Choroid plexus epithelial cell (primary cell): ENCODE data around the gene ASIC2.

Source experiments
- DNase-seq: peaks from one replicate; pipeline ENCODE4 v3.0.0-alpha.2; 2010; ENCODE audit warnings: low read depth
- H3K4me3 ChIP-seq: 2 replicates; pipeline ENCODE4 v1.5.1; 2011; ENCODE audit warnings: low read depth, mild to moderate bottlenecking, control low read depth, low read length, moderate library complexity
- CTCF ChIP-seq: conservative IDR thresholded peaks from 2 replicates; pipeline ENCODE4 v1.5.1; 2011; ENCODE audit warnings: low read depth, mild to moderate bottlenecking, control low read depth, inconsistent platforms, low read length, moderate library complexity

Gene ASIC2

DNA sequence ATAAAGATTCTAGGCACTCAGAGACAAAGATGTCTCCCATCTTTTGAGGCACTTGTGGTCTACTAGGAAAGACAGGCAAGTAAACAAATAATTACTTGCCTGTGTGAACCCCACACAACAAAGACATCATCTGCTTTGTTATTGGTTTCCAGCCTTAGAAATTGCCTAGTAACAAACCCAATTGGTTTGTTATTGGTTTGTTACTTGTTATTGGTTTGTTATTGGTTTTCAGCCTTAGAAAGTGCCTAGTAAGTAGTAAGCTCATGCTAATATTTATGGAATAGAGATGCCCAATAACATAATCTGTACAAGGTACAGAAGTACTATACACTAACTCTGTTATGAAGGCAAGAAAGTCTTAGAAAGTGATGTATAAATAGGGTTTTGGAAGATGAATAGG lies 67.1 kb downstream of the ASIC2 start:
- TF ChIP-seq CTCF = no peak
- H3K4me3 ChIP-seq = no peak overlapping the region
- no peak for DNase-seq

DNA sequence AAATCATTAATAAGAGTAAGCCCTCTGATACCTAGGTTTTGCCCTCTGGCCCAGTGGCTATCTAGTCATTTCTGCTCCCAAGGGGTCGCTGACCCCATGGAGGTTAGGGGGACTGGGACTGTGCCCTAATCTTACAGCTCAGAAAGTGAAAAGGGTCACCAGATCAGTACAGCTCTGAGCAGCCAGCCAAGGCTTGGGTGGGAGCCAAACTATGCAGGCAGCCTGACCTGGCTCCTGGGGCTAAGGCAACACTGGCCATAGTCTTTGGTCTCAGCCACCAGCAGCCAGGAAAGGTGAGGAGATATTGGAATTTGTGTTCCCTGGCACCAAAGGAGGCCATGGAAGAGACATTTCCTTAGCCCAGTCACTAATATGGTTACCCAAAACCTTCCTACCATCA lies 67.6 kb downstream of the ASIC2 start:
- TF ChIP-seq CTCF = no peak
- H3K4me3 ChIP-seq = no peak overlapping the region
- DNase-seq = no peak

- H3K4me3 ChIP-seq = no peak overlapping the region
- DNase-seq = no peak
- TF ChIP-seq CTCF = no peak
Measured at GRCh38 chr17:33220036-33220435, 73.1 kb downstream of the ASIC2 start.

DNA sequence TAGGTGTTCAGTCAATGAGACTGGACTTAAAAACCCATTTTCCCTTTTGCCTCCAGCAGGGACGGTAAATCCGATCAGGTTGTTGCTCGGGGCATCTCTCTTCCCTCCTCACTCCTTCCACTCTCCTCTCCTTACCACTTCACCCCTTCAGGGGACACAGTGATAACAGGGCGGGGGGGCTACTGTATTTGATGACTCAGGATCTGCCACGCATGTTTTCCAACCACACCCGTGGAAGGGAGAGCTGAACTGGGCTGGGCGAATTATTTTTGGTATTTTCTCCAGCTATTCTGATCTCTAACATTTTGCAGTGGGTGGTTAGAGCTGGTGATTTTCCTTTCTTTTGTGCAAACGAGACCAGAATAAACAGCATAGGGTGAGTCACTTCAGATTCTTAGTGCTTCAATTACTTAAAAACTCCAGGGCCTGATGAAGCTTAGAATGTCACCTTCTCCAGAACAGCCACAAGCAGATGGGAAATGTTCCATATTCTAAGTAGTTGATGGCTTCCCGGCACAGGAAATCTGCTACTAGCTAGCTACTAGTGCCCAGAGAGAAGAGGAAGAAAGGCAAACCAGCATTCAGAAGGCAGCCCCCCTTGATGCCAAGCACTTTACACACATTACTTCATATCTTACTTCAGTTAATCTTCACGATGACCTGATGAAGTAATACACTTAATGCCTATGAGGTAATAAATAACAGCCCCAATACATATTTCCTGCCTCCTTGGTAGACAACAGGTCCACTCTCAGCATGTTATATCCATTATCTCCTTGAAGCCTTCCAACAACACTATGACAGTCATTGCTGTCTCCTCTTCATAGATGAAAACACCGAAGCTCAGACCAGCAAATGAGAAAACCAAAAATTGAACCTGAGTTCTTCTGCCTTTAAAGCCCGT lies 74.1 kb downstream of the ASIC2 start:
- no peak for DNase-seq
- no peak for TF ChIP-seq CTCF
- H3K4me3 ChIP-seq = no peak overlapping the region

DNA sequence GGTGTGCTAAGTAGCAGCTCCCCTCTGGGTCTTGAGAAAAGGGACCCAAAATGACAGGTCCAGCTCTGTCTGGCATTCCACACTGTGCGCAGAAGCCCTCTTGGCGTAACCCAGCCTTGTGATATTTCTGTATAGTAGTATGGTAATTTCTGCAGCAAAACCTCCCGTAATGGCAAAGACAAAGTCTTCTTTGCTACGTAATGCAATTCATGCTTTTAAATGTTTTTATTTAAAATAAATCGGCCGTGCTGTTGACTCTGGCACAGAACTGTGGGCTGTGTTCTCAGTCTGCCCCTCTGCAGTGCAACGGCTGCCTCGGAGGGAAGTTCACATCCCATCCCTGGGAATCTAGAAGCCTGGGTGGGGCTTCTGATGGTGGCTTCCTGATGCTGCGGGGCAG lies 75.2 kb downstream of the ASIC2 start:
- no peak for TF ChIP-seq CTCF
- no peak for DNase-seq
- no peak overlapping the region for H3K4me3 ChIP-seq

- no peak overlapping the region for H3K4me3 ChIP-seq
- DNase-seq = no peak
- no peak for TF ChIP-seq CTCF
Measured at GRCh38 chr17:33214996-33215395, 78.1 kb downstream of the ASIC2 start.

- no peak for TF ChIP-seq CTCF
- DNase-seq = no peak
- no peak overlapping the region for H3K4me3 ChIP-seq
Measured at GRCh38 chr17:33210285-33210684, 82.8 kb downstream of the ASIC2 start.
